ENCODE results near the gene DMWD. TPM values are rescaled to one million over a fixed set of nuclear protein-coding genes. Genes with fewer than 3 reads are reported as not detected.

Gene DMWD
- total RNA-seq, 2 experiments from 2014 or later, result 28.6 to 31.5 TPM

GRCh38 chr19:45768984-45769782 lies 23.5 kb downstream of the DMWD start, which contains the start of gene SIX5:
Gene SIX5 (minus strand): TSS chr19:45769252. CDS start chr19:45768844, 408 bp downstream.
- H3K9me3 ChIP-seq (ENCODE audit: control insufficient read depth in 1 of 2, insufficient read depth in 1 of 2, low read length in 2 of 2), result peaks cover 0 to 15% of the 10 kb centered on the region in 2 experiments
- H3K9me3 Mint-ChIP-seq, result no peaks in the 10 kb centered on the region
- H3K4me1 ChIP-seq (ENCODE audit: insufficient read depth, low read length), result peaks cover 35% of the 10 kb centered on the region
- peaks cover 14% of the 10 kb centered on the region for H3K27me3 Mint-ChIP-seq
- peaks cover 17 to 26% of the 10 kb centered on the region in 2 experiments for H3K27me3 ChIP-seq (ENCODE audit: control insufficient read depth in 1 of 2, insufficient read depth in 2 of 2, low read length in 2 of 2)
- ATAC-seq (ENCODE audit: poor library complexity), result peak; percentile 60
- no peaks in the 10 kb centered on the region for H3K36me3 ChIP-seq (ENCODE audit: insufficient read depth, low read length)
- no peak for TF ChIP-seq CTCF (IDR thresholded peaks at IDR 0.05)
- peak within 1 kb of the TSS; percentile 87 for H3K27ac Mint-ChIP-seq
- DNase-seq, result peak; percentile 87 to 98 (median 92)
- H3K27ac ChIP-seq (ENCODE audit: low read depth in 1 of 2, low read length in 2 of 2), result peak within 1 kb of the TSS; percentile 52 to 56
- peak within 1 kb of the TSS; percentile 79 for H3K4me3 ChIP-seq (ENCODE audit: low read length)
- POLR2A ChIA-PET, result interaction anchor here (0.8 to 3.4 kb wide), 17 partner anchors 10 to 302 kb away, joined by 3 to 52 read pairs (median 5); partner anchors contain the start of genes DMPK, DMWD, FBXO46 and FOSB
- peak within 1 kb of the TSS; percentile 89 for H3K4me3 Mint-ChIP-seq
- intact Hi-C loops (cut with DNase I, micrococcal nuclease), result loop anchor here in 1 of 2 experiments (2.0 kb wide), 1 partner anchor 38 kb away; the partner anchor contains the start of gene FBXO46
- H3K4me1 Mint-ChIP-seq (ENCODE audit: low read depth), result peaks cover 25% of the 10 kb centered on the region
- H3K36me3 Mint-ChIP-seq (ENCODE audit: low read depth), result peaks cover 3% of the 10 kb centered on the region
- CTCF ChIA-PET, result interaction anchor here (0.7 to 7.2 kb wide), 17 partner anchors 11 to 1574 kb away, joined by 3 to 172 read pairs (median 7); partner anchors contain the start of genes DMPK, DMWD, FBXO46 and FOXA3

GRCh38 chr19:45768655-45768983 lies 24.0 kb downstream of the DMWD start:
- H3K36me3 ChIP-seq (ENCODE audit: insufficient read depth, low read length), result no peaks in the 10 kb centered on the region
- H3K27ac ChIP-seq (ENCODE audit: low read depth in 1 of 2, low read length in 2 of 2), result no peak overlapping the region
- H3K27ac Mint-ChIP-seq, result no peak overlapping the region
- H3K36me3 Mint-ChIP-seq (ENCODE audit: low read depth), result peaks cover 3% of the 10 kb centered on the region
- peaks cover 14% of the 10 kb centered on the region for H3K27me3 Mint-ChIP-seq
- H3K9me3 ChIP-seq (ENCODE audit: control insufficient read depth in 1 of 2, insufficient read depth in 1 of 2, low read length in 2 of 2), result peaks cover 0 to 15% of the 10 kb centered on the region in 2 experiments
- H3K4me3 Mint-ChIP-seq, result peak overlapping the region; percentile 89
- H3K27me3 ChIP-seq (ENCODE audit: control insufficient read depth in 1 of 2, insufficient read depth in 2 of 2, low read length in 2 of 2), result peaks cover 17 to 26% of the 10 kb centered on the region in 2 experiments
- no peaks in the 10 kb centered on the region for H3K9me3 Mint-ChIP-seq
- no peak for ATAC-seq (ENCODE audit: poor library complexity)
- TF ChIP-seq CTCF (IDR thresholded peaks at IDR 0.05), result no peak
- peaks cover 25% of the 10 kb centered on the region for H3K4me1 Mint-ChIP-seq (ENCODE audit: low read depth)
- H3K4me3 ChIP-seq (ENCODE audit: low read length), result peak overlapping the region; percentile 79
- POLR2A ChIA-PET, result interaction anchor here (1.0 to 3.4 kb wide), 14 partner anchors 10 to 290 kb away, joined by 3 to 52 read pairs (median 7); partner anchors contain the start of genes DMWD, FBXO46, FOXA3 and IRF2BP1
- H3K4me1 ChIP-seq (ENCODE audit: insufficient read depth, low read length), result peaks cover 35% of the 10 kb centered on the region
- CTCF ChIA-PET, result interaction anchor here (1.9 to 7.2 kb wide), 5 partner anchors 11 to 76 kb away, joined by 8 to 172 read pairs (median 27); partner anchors contain the start of genes FBXO46, QPCTL and SNRPD2
- intact Hi-C loops (cut with DNase I, micrococcal nuclease), result loop anchor here in 1 of 2 experiments (2.0 kb wide), 1 partner anchor 38 kb away; the partner anchor contains the start of gene FBXO46
- DNase-seq, result peak in 7 of 14 experiments; percentile 16 to 74 (median 36)

GRCh38 chr19:45767881-45768654 lies 24.6 kb downstream of the DMWD start:
- Mint-ChIP-seq H3K4me3 (peak overlapping the region; percentile 80), H3K27ac (no peak overlapping the region), H3K36me3 (ENCODE audit: low read depth) (peaks cover 3% of the 10 kb centered on the region), H3K27me3 (peaks cover 14% of the 10 kb centered on the region), H3K4me1 (ENCODE audit: low read depth) (peaks cover 25% of the 10 kb centered on the region), H3K9me3 (no peaks in the 10 kb centered on the region)
- no peak for TF ChIP-seq CTCF (IDR thresholded peaks at IDR 0.05)
- CTCF ChIA-PET, result interaction anchor here (0.8 to 7.2 kb wide), 4 partner anchors 12 to 49 kb away, joined by 3 to 172 read pairs (median 43); no protein-coding TSS in a partner anchor
- intact Hi-C loops (cut with DNase I, micrococcal nuclease), result loop anchor here in 1 of 2 experiments (2.0 kb wide), 1 partner anchor 37 kb away; the partner anchor contains the start of gene FBXO46
- Histone ChIP-seq H3K4me3 (ENCODE audit: low read length) (peak overlapping the region; percentile 38), H3K27me3 (ENCODE audit: control insufficient read depth in 1 of 2, insufficient read depth in 2 of 2, low read length in 2 of 2) (peaks cover 17 to 26% of the 10 kb centered on the region in 2 experiments), H3K27ac (ENCODE audit: low read depth in 1 of 2, low read length in 2 of 2) (no peak overlapping the region), H3K36me3 (ENCODE audit: insufficient read depth, low read length) (no peaks in the 10 kb centered on the region), H3K4me1 (ENCODE audit: insufficient read depth, low read length) (peaks cover 35% of the 10 kb centered on the region), H3K9me3 (ENCODE audit: control insufficient read depth in 1 of 2, insufficient read depth in 1 of 2, low read length in 2 of 2) (peaks cover 0 to 15% of the 10 kb centered on the region in 2 experiments)
- ATAC-seq (ENCODE audit: poor library complexity), result no peak
- POLR2A ChIA-PET, result interaction anchor here (1.0 to 3.4 kb wide), 9 partner anchors 11 to 135 kb away, joined by 3 to 52 read pairs (median 16); partner anchors contain the start of genes DMWD, FBXO46, IRF2BP1 and MYPOP
- DNase-seq, result peak in 2 of 14 experiments; percentile 42 to 52
